GM12891 (cell line): Measurements from ENCODE around the gene ZNF282.

Source experiments
- POLR2A ChIP-seq: IDR thresholded peaks from 2 replicates; pipeline ENCODE4 v1.6.1; 2011; ENCODE audit warnings: low read depth, low read length, control low read depth
- POLR2AphosphoS5 ChIP-seq: IDR thresholded peaks from 2 replicates; pipeline ENCODE4 v1.6.1; 2011; ENCODE audit warnings: low read depth, low read length, control low read depth
- POU2F2 ChIP-seq: IDR thresholded peaks from 2 replicates; pipeline ENCODE4 v1.6.1; 2011; ENCODE audit warnings: low read depth, mild to moderate bottlenecking, control low read depth, low read length, moderate library complexity
- SPI1 ChIP-seq: IDR thresholded peaks from 2 replicates; pipeline ENCODE4 v1.6.1; 2011; ENCODE audit warnings: low read depth, low read length, control low read depth
- TAF1 ChIP-seq: IDR thresholded peaks from 2 replicates; pipeline ENCODE4 v1.6.1; 2011; ENCODE audit warnings: low read depth, low read length, control low read depth

GRCh38 chr7:149261829-149262617 is 66.7 kb downstream of the ZNF282 start, which contains the start of gene ZNF783:
- TF ChIP-seq POLR2A (0 out of 2 replicates have a peak, but pooled peaks have one; percentile 12), TAF1 (no peak), POLR2AphosphoS5 (no peak), POU2F2 (no peak), SPI1 (no peak)
